Measurements from ENCODE around the gene CCND2. TPM values are rescaled to one million over a fixed set of nuclear protein-coding genes. Genes with fewer than 3 reads are reported as not detected.

The CCND2 gene
- total and polyA plus RNA-seq, 2 of the 8 experiments (the other 6 are each of a cell fraction or from before 2014, with no cell fraction given), result 41.7 to 223 TPM

DNA sequence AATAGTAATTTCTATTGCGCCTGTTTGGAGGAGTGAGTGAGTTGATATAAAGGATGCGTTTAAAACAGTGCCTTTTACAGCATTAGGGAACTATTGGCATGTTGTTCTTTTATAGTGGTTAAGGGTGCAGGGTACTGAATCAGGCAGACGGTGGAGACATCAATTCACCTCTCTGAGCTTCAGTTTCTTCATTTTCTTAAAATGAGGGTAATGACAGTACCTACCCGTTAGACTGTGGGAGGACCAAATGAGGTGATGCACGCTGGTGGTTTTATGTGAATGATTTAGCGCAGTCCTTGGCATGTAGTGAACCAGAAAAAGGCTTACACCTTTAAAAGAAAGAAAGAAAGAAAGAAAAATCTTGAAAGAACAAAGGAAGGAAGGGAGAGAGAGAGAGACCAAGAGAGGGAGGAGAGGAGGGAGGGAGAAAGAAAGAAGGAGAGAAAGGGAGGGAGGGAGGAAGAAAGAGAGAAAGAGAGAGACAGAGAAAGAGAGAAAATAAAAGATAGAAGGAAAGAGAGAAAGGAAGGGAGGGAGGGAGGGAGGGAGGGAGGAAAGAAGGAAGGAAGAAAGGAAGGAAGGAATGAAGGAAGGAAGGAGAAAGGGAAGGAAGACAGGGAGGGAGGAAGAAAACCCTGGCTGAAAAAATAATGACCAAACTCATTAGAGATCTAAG lies 22.2 kb upstream of the CCND2 start:
- peaks cover 0 to 12% (median 0%) of the 10 kb centered on the region in 4 experiments; a peak in 2 of 7 replicates for H3K4me1 ChIP-seq (replicated peaks in 1 of 4; ENCODE audit: control insufficient read depth in 3 of 4, insufficient read depth in 4 of 4, low read length in 3 of 4)
- no peaks in the 10 kb centered on the region for H3K79me1 ChIP-seq (ENCODE audit: low read depth, low read length)
- H3K9ac ChIP-seq (replicated peaks in 1 of 4; ENCODE audit: extremely low read depth in 1 of 4, low read depth in 3 of 4, low read length in 3 of 4), result no peak overlapping the region
- no peak overlapping the region for H2BK5ac ChIP-seq (ENCODE audit: low read depth, low read length)
- no peak overlapping the region for H3K14ac ChIP-seq (ENCODE audit: insufficient read length)
- H3K23ac ChIP-seq (ENCODE audit: insufficient read length), result no peak overlapping the region
- no peak overlapping the region for H3K18ac ChIP-seq (ENCODE audit: extremely low read depth, low read length)
- FAIRE-seq (no peak), DNase-seq (ENCODE audit: low read depth in 1 of 2, low spot score in 2 of 2) (no peak)
- no peak overlapping the region for H2BK15ac ChIP-seq (ENCODE audit: low read length)
- no peak overlapping the region for H2AK5ac ChIP-seq (ENCODE audit: low read depth, low read length)
- 0 out of 2 replicates have a peak overlapping the region, but pooled peaks have one; percentile 29 for H2BK12ac ChIP-seq (ENCODE audit: low read depth, low read length)
- 85% methylated on average over 6 of the region's 6 CpGs; no CpG with 5 or more reads in 1 of the 2 experiments for WGBS, 2 experiments (ENCODE audit: extremely low coverage in 1 of 2, insufficient coverage in 1 of 2, insufficient read length in 1 of 2, insufficient replicate concordance in 2 of 2, low coverage in 1 of 2, low lambda C conversion rate in 2 of 2, missing lambda C conversion rate in 1 of 2)
- no peak overlapping the region for H2BK20ac ChIP-seq (ENCODE audit: low read length)
- no peaks in the 10 kb centered on the region for H3K9me3 ChIP-seq (ENCODE audit: insufficient read depth in 2 of 2, low read depth in 1 of 2, low read length in 1 of 2)
- H3K4me3 ChIP-seq (ENCODE audit: extremely low read depth in 1 of 4, insufficient read depth in 2 of 4, low read depth in 3 of 4, low read length in 4 of 4), result no peak overlapping the region
- CTCF ChIA-PET (ENCODE audit: partially characterized antibody), result interaction anchor here (0.7 to 1.2 kb wide), 3 partner anchors 12 to 253 kb away, joined by 3 to 4 read pairs (median 3); no protein-coding TSS in a partner anchor
- no peak overlapping the region for H2AFZ ChIP-seq (ENCODE audit: low read length)
- H3K27me3 ChIP-seq (replicated peaks in 1 of 4; ENCODE audit: control insufficient read depth in 3 of 4, extremely low read depth in 1 of 4, insufficient read depth in 3 of 4, low read length in 3 of 4), result no peaks in the 10 kb centered on the region
- H3K4me2 ChIP-seq (ENCODE audit: insufficient read depth in 1 of 2, low read depth in 2 of 2, low read length in 2 of 2), result no peak overlapping the region
- H3K23me2 ChIP-seq (ENCODE audit: low read depth, low read length), result no peaks in the 10 kb centered on the region
- H3K4ac ChIP-seq (replicated peaks; ENCODE audit: insufficient read length, low read depth, low read length), result no peak overlapping the region
- H3K36me3 ChIP-seq (ENCODE audit: control insufficient read depth in 2 of 4, insufficient read depth in 4 of 4, low read length in 3 of 4), result no peaks in the 10 kb centered on the region
- POLR2A ChIA-PET (ENCODE audit: partially characterized antibody), result interaction anchor here (1.1 to 1.6 kb wide), 3 partner anchors 11 to 87 kb away, joined by 3 to 5 read pairs (median 5); no protein-coding TSS in a partner anchor
- H4K5ac ChIP-seq (ENCODE audit: insufficient read length, low read depth, low read length), result no peak overlapping the region
- H3K27ac ChIP-seq (ENCODE audit: low read depth, low read length), result no peak overlapping the region
- H3K79me2 ChIP-seq (ENCODE audit: control insufficient read depth in 1 of 2, insufficient read depth in 2 of 2, low read length in 2 of 2), result no peaks in the 10 kb centered on the region
- no peak overlapping the region for H4K8ac ChIP-seq (ENCODE audit: extremely low read depth, insufficient read depth, low read length)
- no peak overlapping the region for H2BK120ac ChIP-seq (replicated peaks; ENCODE audit: low read depth, low read length)
- H4K91ac ChIP-seq (replicated peaks; ENCODE audit: insufficient read length, low read length), result no peak overlapping the region
- H3K56ac ChIP-seq (replicated peaks; ENCODE audit: insufficient read length, low read depth, low read length), result no peak overlapping the region
- H4K20me1 ChIP-seq (replicated peaks in 1 of 2; ENCODE audit: control insufficient read depth in 1 of 2, insufficient read depth in 2 of 2, low read length in 2 of 2), result no peaks in the 10 kb centered on the region
- TF ChIP-seq RAD21 (IDR thresholded peaks at IDR 0.05 in 1 of 2, conservative IDR thresholded peaks at IDR 0.05 in 1 of 2; ENCODE audit: low read depth in 2 of 2, low read length in 2 of 2), result no peak
- no peak for TF ChIP-seq SRF (IDR thresholded peaks at IDR 0.05; ENCODE audit: low read depth, low read length)
- no peak for TF ChIP-seq POLR2AphosphoS5 (IDR thresholded peaks at IDR 0.05; ENCODE audit: low read depth, low read length)
- TF ChIP-seq RXRA (IDR thresholded peaks at IDR 0.05; ENCODE audit: insufficient read depth, low read depth, low read length), result no peak
- TF ChIP-seq CBX8 (IDR thresholded peaks at IDR 0.05; ENCODE audit: borderline replicate concordance, low read depth, low read length), result no peak
